Measurements from ENCODE around the gene EGFLAM. TPM values are rescaled to one million over a fixed set of nuclear protein-coding genes. Genes with fewer than 3 reads are reported as not detected.

EGFLAM gene
- total and polyA plus RNA-seq, 2 of the 4 experiments (the other 2 are of a cell fraction) = 0.77 to 1.1 TPM

- in situ Hi-C loops (cut with MboI; ENCODE audit: low sequenced_read_pairs) = no loop called here
- H2AFZ ChIP-seq (replicated peaks; ENCODE audit: low read length, poor library complexity) = no peak overlapping the region
Measured at GRCh38 chr5:38286002-38286401, 27.6 kb downstream of the EGFLAM start.

More at GRCh38 chr5:38286002-38286401, 27.6 kb downstream of the EGFLAM start:
- Histone ChIP-seq H3K27ac (ENCODE audit: insufficient read depth, low read length) (no peak overlapping the region), H3K36me3 (ENCODE audit: control insufficient read depth, insufficient read depth, low read length) (no peaks in the 10 kb centered on the region), H2BK120ac (ENCODE audit: low read depth, low read length) (no peak overlapping the region), H3K14ac (replicated peaks; ENCODE audit: low read depth, low read length) (no peak overlapping the region), H2BK15ac (ENCODE audit: low read depth, low read length) (no peak overlapping the region), H2BK20ac (ENCODE audit: low read depth, low read length) (no peak overlapping the region), H3K4me2 (ENCODE audit: low read depth, low read length) (no peak overlapping the region), H4K8ac (ENCODE audit: low read depth in 2 of 2, low read length in 2 of 2) (no peak overlapping the region), H3K4ac (ENCODE audit: low read depth, low read length) (no peak overlapping the region), H3K9ac (ENCODE audit: low read depth, low read length) (no peak overlapping the region), H3K4me3 (ENCODE audit: insufficient read depth, low read depth, low read length) (no peak overlapping the region), H3K56ac (ENCODE audit: extremely low read depth, insufficient read depth, low read length) (no peak overlapping the region), H3K4me1 (ENCODE audit: control insufficient read depth, insufficient read depth, low read length) (no peaks in the 10 kb centered on the region), H3K18ac (ENCODE audit: low read depth, low read length) (no peak overlapping the region), H3K79me1 (ENCODE audit: low read depth in 1 of 2, low read length in 2 of 2) (no peaks in the 10 kb centered on the region), H4K91ac (ENCODE audit: insufficient read depth, low read depth, low read length) (no peak overlapping the region), H3K9me1 (ENCODE audit: insufficient read depth, low read length) (no peaks in the 10 kb centered on the region), H2BK5ac (ENCODE audit: low read depth, low read length, poor library complexity, severe bottlenecking) (no peak overlapping the region), H4K5ac (ENCODE audit: low read depth, low read length) (no peak overlapping the region), H3K23ac (ENCODE audit: low read depth, low read length) (no peak overlapping the region), H3K27me3 (ENCODE audit: control insufficient read depth, insufficient read depth, low read length) (peaks cover 2% of the 10 kb centered on the region; the same call in 1 of the 2 replicates), H3K9me3 (ENCODE audit: control insufficient read depth, insufficient read depth, low read length) (no peaks in the 10 kb centered on the region), H2AK5ac (ENCODE audit: low read depth, low read length) (no peak overlapping the region), H2AK9ac (replicated peaks; ENCODE audit: low read depth, low read length, poor library complexity) (no peak overlapping the region), H4K20me1 (ENCODE audit: insufficient read depth, low read length) (no peaks in the 10 kb centered on the region)
- ChIA-PET CTCF (interaction anchor here (0.6 to 1.0 kb wide), 3 partner anchors 12 to 77 kb away, joined by 3 to 4 read pairs (median 3); no protein-coding TSS in a partner anchor), POLR2A (ENCODE audit: unreplicated experiment) (no interaction called here)
- no CpG with 5 or more reads among the region's 4 CpGs for WGBS, 2 experiments (ENCODE audit: extremely low coverage in 2 of 2, insufficient read length in 1 of 2)
- DNase-seq = no peak
- TF ChIP-seq CTCF (conservative IDR thresholded peaks at IDR 0.05; ENCODE audit: low read depth, low read length) (no peak), CHD1 (IDR thresholded peaks at IDR 0.05; ENCODE audit: low read depth, low read length) (no peak), RFX5 (IDR thresholded peaks at IDR 0.05; ENCODE audit: low read depth, low read length) (no peak), FOS (IDR thresholded peaks at IDR 0.05; ENCODE audit: low read depth, low read length) (no peak), SMC3 (IDR thresholded peaks at IDR 0.05; ENCODE audit: low read depth, low read length) (no peak), MAFK (IDR thresholded peaks at IDR 0.05; ENCODE audit: low read depth, low read length) (no peak), RCOR1 (IDR thresholded peaks at IDR 0.05; ENCODE audit: insufficient replicate concordance, low read length) (no peak), MXI1 (IDR thresholded peaks at IDR 0.05; ENCODE audit: borderline replicate concordance, low read depth, low read length) (no peak), USF2 (IDR thresholded peaks at IDR 0.05; ENCODE audit: low read depth, low read length) (no peak), MAZ (IDR thresholded peaks at IDR 0.05; ENCODE audit: borderline replicate concordance, low read depth, low read length) (no peak), BHLHE40 (IDR thresholded peaks at IDR 0.05; ENCODE audit: low read depth, low read length) (no peak), CEBPB (IDR thresholded peaks at IDR 0.05; ENCODE audit: low read depth, low read length) (no peak), RAD21 (IDR thresholded peaks at IDR 0.05; ENCODE audit: low read length) (no peak), ELK1 (IDR thresholded peaks at IDR 0.05; ENCODE audit: borderline replicate concordance, low read depth, low read length) (no peak), POLR2A (IDR thresholded peaks at IDR 0.05; ENCODE audit: low read depth, low read length) (no peak)
- dilution Hi-C loops (cut with HindIII; ENCODE audit: low sequenced_read_pairs, unreplicated experiment) (no loop called here), intact Hi-C loops (cut with micrococcal nuclease) (no loop called here)
- no peak for ATAC-seq (ENCODE audit: low read depth)
- BruUV-seq (replicated peaks) = no TSS peak

Data from IMR-90 (cell line).